RWPE2 (cell line): ENCODE measurements around the gene DNAJC11.

ENCODE experiments used
- ATAC-seq: fragments of 200-7000 bp; cut with Tn5 transposase; 3 replicates; pipeline ENCODE4 v1.9.1; 2021; ENCODE audit warnings: low read depth
- DNase-seq: peaks from one replicate; pipeline ENCODE4 v3.0.0-alpha.2; 2020; ENCODE audit warnings: low spot score
- H3K27ac ChIP-seq: fragments of 450-650 bp; 2 replicates; pipeline ENCODE4 v1.5.1; 2017; ENCODE audit warnings: mild to moderate bottlenecking; ENCODE audit not compliant: poor library complexity, severe bottlenecking
- H3K27me3 ChIP-seq: fragments of 250-450 bp; sonication (Bioruptor Pico); 2 replicates; pipeline ENCODE4 v1.5.1; 2021; ENCODE audit warnings: mild to moderate bottlenecking, moderate library complexity; ENCODE audit not compliant: insufficient read depth, poor library complexity, severe bottlenecking
- H3K36me3 ChIP-seq: fragments of 250-450 bp; sonication (Bioruptor Pico); 2 replicates; pipeline ENCODE4 v1.5.1; 2020; ENCODE audit warnings: low read depth, mild to moderate bottlenecking, moderate library complexity
- H3K4me1 ChIP-seq: fragments of 250-450 bp; sonication (Bioruptor Pico); 2 replicates; pipeline ENCODE4 v1.5.1; 2021; ENCODE audit warnings: mild to moderate bottlenecking, moderate library complexity; ENCODE audit not compliant: insufficient read depth, poor library complexity, severe bottlenecking
- H3K4me3 ChIP-seq: fragments of 250-450 bp; sonication (Bioruptor Pico); 2 replicates; pipeline ENCODE4 v1.5.1; 2021; ENCODE audit warnings: mild to moderate bottlenecking, moderate library complexity; ENCODE audit not compliant: severe bottlenecking
- H3K9me3 ChIP-seq: fragments of 250-450 bp; sonication (Bioruptor Pico); 2 replicates; pipeline ENCODE4 v1.5.1; 2021; ENCODE audit warnings: mild to moderate bottlenecking, moderate library complexity; ENCODE audit not compliant: severe bottlenecking
- TF ChIP-seq, protein P1 (sequence below): fragments of 450-650 bp; IDR thresholded peaks from one replicate; pipeline ENCODE4 v1.5.1; 2017; ENCODE audit warnings: mild to moderate bottlenecking, moderate library complexity; ENCODE audit not compliant: poor library complexity, severe bottlenecking

The DNAJC11 gene

DNA sequence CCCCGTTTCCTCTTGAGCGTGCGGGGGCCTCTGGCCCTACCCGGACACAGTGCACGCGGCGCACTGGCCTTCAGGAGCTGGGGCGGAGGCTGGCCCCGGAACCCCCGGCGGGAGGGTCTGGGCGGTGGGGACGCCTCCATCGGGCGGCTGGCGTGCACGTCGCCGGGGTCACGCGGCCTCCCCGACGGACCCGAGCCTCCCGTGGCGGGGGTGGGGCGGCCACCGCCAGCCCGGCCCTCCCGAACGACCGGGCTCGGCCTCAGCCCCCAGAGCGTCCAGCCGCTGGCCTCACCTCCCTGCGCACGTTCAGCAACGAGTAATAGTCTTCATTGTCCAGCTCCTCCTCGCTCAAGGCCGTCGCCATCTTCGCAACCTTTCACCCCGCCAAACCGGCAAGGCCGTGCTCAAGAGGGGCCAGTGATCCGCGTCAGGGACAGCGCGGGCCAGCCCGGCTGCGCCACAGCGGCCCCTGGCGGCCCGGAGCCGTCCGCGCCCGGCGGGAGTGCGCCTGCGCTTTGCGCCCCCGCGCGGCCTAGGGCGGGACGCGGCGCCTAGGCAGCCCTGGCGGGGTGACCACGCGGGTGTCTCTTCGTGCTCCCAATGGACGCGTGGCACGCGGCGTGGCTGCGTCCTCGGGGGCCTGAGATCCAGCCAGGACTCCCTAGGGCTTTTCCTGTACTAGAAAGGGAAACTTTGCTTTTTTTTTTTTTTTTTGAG, at the start of gene DNAJC11:
TSS of gene DNAJC11 (minus strand) at position 380 of the 717 bp plus-strand sequence. CDS start at position 364, 16 bp downstream.
- Histone ChIP-seq H3K27ac (peak within 1 kb of the TSS; percentile 37), H3K36me3 (peaks cover 14% of the 10 kb centered on the region; the same call in 1 of the 2 replicates), H3K9me3 (no peaks in the 10 kb centered on the region), H3K4me3 (peak within 1 kb of the TSS; percentile 91), H3K4me1 (no peaks in the 10 kb centered on the region), H3K27me3 (no peaks in the 10 kb centered on the region)
- DNase-seq = peak; percentile 89
- ATAC-seq = peak; percentile 90
- TF ChIP-seq, protein P1, sequence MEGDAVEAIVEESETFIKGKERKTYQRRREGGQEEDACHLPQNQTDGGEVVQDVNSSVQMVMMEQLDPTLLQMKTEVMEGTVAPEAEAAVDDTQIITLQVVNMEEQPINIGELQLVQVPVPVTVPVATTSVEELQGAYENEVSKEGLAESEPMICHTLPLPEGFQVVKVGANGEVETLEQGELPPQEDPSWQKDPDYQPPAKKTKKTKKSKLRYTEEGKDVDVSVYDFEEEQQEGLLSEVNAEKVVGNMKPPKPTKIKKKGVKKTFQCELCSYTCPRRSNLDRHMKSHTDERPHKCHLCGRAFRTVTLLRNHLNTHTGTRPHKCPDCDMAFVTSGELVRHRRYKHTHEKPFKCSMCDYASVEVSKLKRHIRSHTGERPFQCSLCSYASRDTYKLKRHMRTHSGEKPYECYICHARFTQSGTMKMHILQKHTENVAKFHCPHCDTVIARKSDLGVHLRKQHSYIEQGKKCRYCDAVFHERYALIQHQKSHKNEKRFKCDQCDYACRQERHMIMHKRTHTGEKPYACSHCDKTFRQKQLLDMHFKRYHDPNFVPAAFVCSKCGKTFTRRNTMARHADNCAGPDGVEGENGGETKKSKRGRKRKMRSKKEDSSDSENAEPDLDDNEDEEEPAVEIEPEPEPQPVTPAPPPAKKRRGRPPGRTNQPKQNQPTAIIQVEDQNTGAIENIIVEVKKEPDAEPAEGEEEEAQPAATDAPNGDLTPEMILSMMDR = peak; percentile 99

- DNase-seq (no peak), ATAC-seq (no peak)
- no peaks in the 10 kb centered on the region for H3K27me3 ChIP-seq
- no peak overlapping the region for H3K27ac ChIP-seq
- no peaks in the 10 kb centered on the region for H3K9me3 ChIP-seq
- H3K4me3 ChIP-seq = no peak overlapping the region
- TF ChIP-seq, protein P1 = no peak
- no peaks in the 10 kb centered on the region for H3K4me1 ChIP-seq
- H3K36me3 ChIP-seq = no peaks in the 10 kb centered on the region
These were observed 48.9 kb upstream of the DNAJC11 start for GRCh38 chr1:6750490-6750889.

DNA sequence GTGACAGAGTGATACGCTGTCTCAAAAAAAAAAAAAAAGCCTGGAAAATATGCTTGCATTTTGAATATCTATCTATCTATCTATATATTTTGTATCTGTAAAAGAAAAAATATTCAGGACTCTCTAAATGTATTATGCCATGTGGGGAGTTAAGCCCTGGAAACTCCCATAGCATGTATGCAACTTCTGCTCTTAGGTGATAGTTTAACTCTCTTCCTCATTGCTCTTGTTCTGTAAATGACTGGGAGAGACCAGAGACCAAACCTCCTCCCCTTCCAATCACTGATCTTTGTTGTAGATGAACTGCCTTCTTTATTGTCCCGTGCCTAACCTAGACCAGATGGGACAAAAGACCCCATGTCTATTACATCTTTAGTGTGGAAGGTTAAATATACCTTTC, 46.1 kb upstream of the DNAJC11 start:
- DNase-seq = no peak
- Histone ChIP-seq H3K4me1 (peaks cover 16% of the 10 kb centered on the region), H3K27me3 (no peaks in the 10 kb centered on the region), H3K36me3 (no peaks in the 10 kb centered on the region), H3K27ac (no peak overlapping the region), H3K4me3 (no peak overlapping the region), H3K9me3 (no peaks in the 10 kb centered on the region)
- TF ChIP-seq, protein P1 = no peak
- ATAC-seq = no peak

- no peaks in the 10 kb centered on the region for H3K9me3 ChIP-seq
- peaks cover 17% of the 10 kb centered on the region for H3K4me1 ChIP-seq
- no peaks in the 10 kb centered on the region for H3K36me3 ChIP-seq
- no peak overlapping the region for H3K4me3 ChIP-seq
- H3K27ac ChIP-seq = no peak overlapping the region
- DNase-seq = no peak
- no peaks in the 10 kb centered on the region for H3K27me3 ChIP-seq
- ATAC-seq = no peak
- TF ChIP-seq, protein P1 = no peak
These were observed 43.5 kb upstream of the DNAJC11 start for GRCh38 chr1:6745073-6745472.
